ENCODE results near the gene ZNF618.

GRCh38 chr9:113935677-113936380, 59.7 kb downstream of the ZNF618 start:
- TF ChIP-seq CTCF (IDR thresholded peaks at IDR 0.05), result no peak
- no peak for TF ChIP-seq EP300 (IDR thresholded peaks at IDR 0.05)

All from ovary (tissue), 3 donors.